Karpas-422 (cell line): Measurements from ENCODE around the gene FAM3D. TPM values are rescaled to one million over a fixed set of nuclear protein-coding genes. Genes with fewer than 3 reads are reported as not detected.

Experiments used
- DNase-seq: peaks from one replicate; pipeline ENCODE4 v3.0.0-alpha.2; 2015
- H2AFZ ChIP-seq: fragments of 200-600 bp; sonication (generic); 2 replicates; pipeline ENCODE4 v1.6.1; 2014; ENCODE audit warnings: antibody characterized with exemption, low read length, mixed read lengths
- H3K27ac ChIP-seq: fragments of 200-600 bp; sonication (generic); 2 replicates; pipeline ENCODE4 v1.5.1; 2014; ENCODE audit warnings: mild to moderate bottlenecking, low read length, moderate library complexity
- H3K27me3 ChIP-seq: fragments of 200-600 bp; sonication (generic); 2 replicates; pipeline ENCODE4 v1.6.1; 2014; ENCODE audit warnings: low read length, mixed read lengths
- H3K36me3 ChIP-seq: fragments of 200-600 bp; sonication (generic); 2 replicates; pipeline ENCODE4 v1.6.1; 2014; ENCODE audit warnings: low read length, mixed read lengths; ENCODE audit not compliant: insufficient read depth
- H3K4me1 ChIP-seq: fragments of 200-600 bp; sonication (generic); 2 replicates; pipeline ENCODE4 v1.6.1; 2014; ENCODE audit warnings: mild to moderate bottlenecking, low read length, mixed read lengths
- H3K4me2 ChIP-seq: fragments of 200-600 bp; sonication (generic); 2 replicates; pipeline ENCODE4 v1.6.1; 2014; ENCODE audit warnings: low read length, low read depth, mild to moderate bottlenecking; ENCODE audit not compliant: poor library complexity, severe bottlenecking
- H3K4me3 ChIP-seq: fragments of 200-600 bp; sonication (generic); 2 replicates; pipeline ENCODE4 v1.5.1; 2014; ENCODE audit warnings: mild to moderate bottlenecking, antibody characterized with exemption, low read length, mixed read lengths
- H3K79me2 ChIP-seq: fragments of 200-600 bp; sonication (generic); 2 replicates; pipeline ENCODE4 v1.6.1; 2014; ENCODE audit warnings: mild to moderate bottlenecking, low read length, mixed read lengths
- H3K9ac ChIP-seq: fragments of 200-600 bp; sonication (generic); 2 replicates; pipeline ENCODE4 v1.6.0; 2014; ENCODE audit warnings: low read length
- H3K9me2 ChIP-seq: fragments of 200-600 bp; sonication (generic), shearing (Covaris generic); replicated peaks from 2 replicates; pipeline ENCODE4 v1.6.0; 2014; ENCODE audit warnings: mild to moderate bottlenecking, low read length, moderate library complexity; ENCODE audit not compliant: insufficient read depth
- H3K9me3 ChIP-seq: fragments of 300-700, 200-600 bp; sonication (generic); 2 replicates; pipeline ENCODE4 v1.6.1; 2014; ENCODE audit warnings: low read length, mixed read lengths
- H4K20me1 ChIP-seq: fragments of 200-600 bp; sonication (generic); 2 replicates; pipeline ENCODE4 v1.6.1; 2014; ENCODE audit warnings: mild to moderate bottlenecking, antibody characterized with exemption, low read length, low read depth; ENCODE audit not compliant: insufficient read depth
- total RNA-seq: library from RNA; depleted of rRNA; stranded (reverse); fragments of >200 nt; shearing (Covaris generic); gene quantifications from 2 replicates; pipeline ENCODE4 v1.2.3, GENCODE V29; 2014; ENCODE audit warnings: low replicate concordance

The FAM3D gene
- total RNA-seq, 1 experiment from 2014 or later: not detected

DNA sequence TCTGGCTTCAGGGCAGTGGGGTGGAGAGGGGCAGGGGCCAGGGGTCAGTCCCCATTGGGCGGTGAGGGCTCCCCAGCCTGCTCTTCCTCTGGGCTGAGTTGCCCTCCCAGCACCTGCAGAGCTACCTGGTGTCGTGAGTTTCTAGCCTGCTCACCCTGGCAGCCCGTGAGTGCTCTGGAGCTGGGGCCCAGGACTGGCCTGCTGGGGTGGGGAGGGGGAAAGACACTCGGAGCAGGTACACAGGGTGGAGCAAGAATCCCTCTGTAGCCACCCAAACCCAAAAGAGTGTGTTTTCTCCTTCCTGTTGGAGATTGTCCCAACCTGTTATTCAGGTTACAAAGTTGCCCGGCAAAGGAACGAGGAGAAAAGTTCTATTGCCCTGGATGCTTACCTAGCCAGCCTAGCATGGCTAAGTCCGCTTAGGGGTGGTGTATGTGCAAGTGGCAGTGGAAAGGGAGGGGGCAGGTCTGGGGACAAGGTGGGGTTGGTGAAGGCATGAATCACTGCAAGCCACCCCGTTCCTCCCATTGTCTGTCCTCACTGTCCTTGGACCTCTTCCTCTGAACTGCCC, 8.9 kb downstream of the FAM3D start:
- no peak overlapping the region for H3K27ac ChIP-seq
- no peak overlapping the region for H2AFZ ChIP-seq
- no peak overlapping the region for H3K9ac ChIP-seq
- H3K79me2 ChIP-seq: no peaks in the 10 kb centered on the region
- no peak overlapping the region for H3K4me2 ChIP-seq
- no peaks in the 10 kb centered on the region for H3K27me3 ChIP-seq
- H3K36me3 ChIP-seq: no peaks in the 10 kb centered on the region
- no peak for DNase-seq
- H4K20me1 ChIP-seq: no peaks in the 10 kb centered on the region
- no peaks in the 10 kb centered on the region for H3K9me2 ChIP-seq
- no peaks in the 10 kb centered on the region for H3K4me1 ChIP-seq
- H3K4me3 ChIP-seq: no peak overlapping the region
- no peaks in the 10 kb centered on the region for H3K9me3 ChIP-seq

DNA sequence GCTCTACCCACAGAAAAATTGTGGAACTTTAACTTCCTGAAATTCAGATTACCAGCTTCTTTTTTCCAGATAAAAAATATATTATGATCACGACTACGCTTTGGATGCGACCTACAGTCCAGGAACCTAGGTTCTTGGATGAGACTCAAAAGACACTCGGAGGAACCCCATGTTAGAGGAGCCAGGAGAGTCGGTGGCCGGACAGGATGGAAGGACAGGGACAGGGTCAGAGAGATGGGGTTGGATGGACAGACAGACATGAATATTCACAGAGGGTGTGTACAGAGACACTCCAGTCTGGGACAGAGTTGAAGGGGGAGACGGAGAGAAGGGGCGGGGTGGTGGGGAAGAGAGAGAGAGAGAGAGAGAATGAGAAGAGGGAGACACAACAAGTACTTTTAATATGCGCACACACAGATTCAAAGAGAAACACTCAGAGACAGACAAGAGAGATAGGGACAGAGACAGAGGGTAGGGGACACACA, 9.5 kb downstream of the FAM3D start:
- Histone ChIP-seq H3K9me3 (no peaks in the 10 kb centered on the region), H3K9ac (no peak overlapping the region), H3K27me3 (no peaks in the 10 kb centered on the region), H3K4me2 (no peak overlapping the region), H2AFZ (no peak overlapping the region), H3K9me2 (no peaks in the 10 kb centered on the region), H3K27ac (no peak overlapping the region), H3K79me2 (no peaks in the 10 kb centered on the region), H3K4me3 (no peak overlapping the region), H3K36me3 (no peaks in the 10 kb centered on the region), H4K20me1 (no peaks in the 10 kb centered on the region), H3K4me1 (no peaks in the 10 kb centered on the region)
- DNase-seq: no peak

DNA sequence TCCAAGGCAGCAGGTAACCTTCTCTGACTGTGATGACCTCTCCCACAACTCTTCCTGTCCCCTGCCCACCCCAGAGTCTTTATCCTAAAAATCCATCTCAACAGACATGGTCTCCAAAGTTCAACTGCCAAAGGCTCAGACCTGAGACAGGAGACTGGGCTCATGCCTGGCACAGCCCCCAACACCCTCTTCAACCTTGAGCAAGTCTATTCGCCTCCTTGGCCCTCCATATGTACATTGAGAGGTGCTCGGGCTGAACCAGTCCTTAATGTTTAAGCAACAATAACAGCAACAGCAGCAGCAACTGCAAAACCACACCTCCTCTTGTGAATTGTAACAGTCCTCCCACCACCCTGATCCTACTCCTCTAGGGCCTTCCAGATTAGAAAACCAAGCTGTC, 9.9 kb downstream of the FAM3D start:
- no peaks in the 10 kb centered on the region for H3K9me2 ChIP-seq
- no peaks in the 10 kb centered on the region for H3K36me3 ChIP-seq
- H3K4me1 ChIP-seq: no peaks in the 10 kb centered on the region
- no peak overlapping the region for H3K4me3 ChIP-seq
- H3K27ac ChIP-seq: no peak overlapping the region
- H3K79me2 ChIP-seq: no peaks in the 10 kb centered on the region
- H3K4me2 ChIP-seq: no peak overlapping the region
- H2AFZ ChIP-seq: no peak overlapping the region
- H3K9me3 ChIP-seq: no peaks in the 10 kb centered on the region
- H4K20me1 ChIP-seq: no peaks in the 10 kb centered on the region
- H3K27me3 ChIP-seq: no peaks in the 10 kb centered on the region
- no peak overlapping the region for H3K9ac ChIP-seq
- no peak for DNase-seq

DNA sequence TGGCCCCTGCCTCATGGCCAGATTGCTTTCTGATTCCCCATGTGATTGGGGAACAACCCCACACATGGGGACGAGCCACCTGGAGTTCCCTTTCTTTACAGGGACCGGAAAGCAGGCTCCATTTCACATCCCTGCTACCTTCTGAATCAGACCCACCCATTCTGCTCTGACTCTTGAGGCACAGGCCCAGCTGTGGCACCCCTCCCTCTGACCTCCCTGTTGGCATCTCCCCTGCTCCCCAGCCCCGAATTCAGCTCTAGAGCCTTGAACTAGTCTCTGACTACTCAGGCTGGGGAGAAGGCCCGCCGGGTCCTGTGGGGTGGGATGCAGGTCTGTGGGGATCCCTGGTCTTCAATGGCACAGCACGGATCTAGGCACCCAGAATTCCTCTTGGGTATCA, 12.1 kb downstream of the FAM3D start:
- DNase-seq: no peak
- Histone ChIP-seq H3K9me3 (no peaks in the 10 kb centered on the region), H2AFZ (no peak overlapping the region), H3K27ac (no peak overlapping the region), H3K4me3 (no peak overlapping the region), H3K36me3 (no peaks in the 10 kb centered on the region), H3K79me2 (no peaks in the 10 kb centered on the region), H3K27me3 (no peaks in the 10 kb centered on the region), H3K9ac (no peak overlapping the region), H3K4me2 (no peak overlapping the region), H3K9me2 (no peaks in the 10 kb centered on the region), H3K4me1 (no peaks in the 10 kb centered on the region), H4K20me1 (no peaks in the 10 kb centered on the region)

DNA sequence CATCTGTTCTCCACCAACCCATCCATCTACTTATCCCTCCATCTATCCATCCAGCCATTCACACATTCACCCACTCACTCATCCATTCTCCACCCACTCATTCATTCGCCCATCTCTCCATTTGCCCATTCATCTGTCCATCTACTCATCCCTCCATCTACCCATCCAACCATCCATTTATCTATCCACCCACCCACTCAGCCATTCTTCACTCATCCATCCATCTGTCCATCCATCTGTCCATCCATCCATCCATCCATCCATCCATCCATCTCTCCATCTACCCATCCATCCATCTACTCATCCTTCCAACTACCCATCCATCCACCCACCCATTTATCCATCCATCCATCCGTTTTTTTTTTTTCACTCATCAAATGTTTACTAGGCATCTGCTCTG, 13.9 kb downstream of the FAM3D start:
- Histone ChIP-seq H3K4me3 (no peak overlapping the region), H3K9ac (no peak overlapping the region), H3K27ac (no peak overlapping the region), H3K4me2 (no peak overlapping the region), H4K20me1 (no peaks in the 10 kb centered on the region), H3K36me3 (no peaks in the 10 kb centered on the region), H2AFZ (no peak overlapping the region), H3K9me3 (no peaks in the 10 kb centered on the region), H3K27me3 (no peaks in the 10 kb centered on the region), H3K4me1 (no peaks in the 10 kb centered on the region), H3K9me2 (no peaks in the 10 kb centered on the region), H3K79me2 (no peaks in the 10 kb centered on the region)
- DNase-seq: no peak

DNA sequence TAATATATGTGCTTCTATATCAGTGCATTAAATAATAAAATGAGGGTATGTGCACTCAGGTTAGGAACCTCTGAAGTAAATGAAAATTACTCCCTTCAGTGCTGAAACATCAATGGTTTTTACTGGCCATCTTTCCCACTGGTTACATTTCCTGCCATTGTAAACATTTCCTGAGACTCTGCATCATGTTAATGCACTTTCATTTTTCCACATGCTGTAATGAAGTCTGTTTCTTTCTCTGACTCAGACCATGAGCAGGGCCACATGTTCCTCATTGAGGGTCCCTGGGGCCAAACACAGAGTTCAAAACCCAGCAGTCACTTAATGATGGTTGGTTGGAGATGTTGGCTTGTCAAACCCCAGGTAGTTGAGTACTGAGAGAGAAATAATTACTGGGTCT, 15.3 kb downstream of the FAM3D start:
- no peaks in the 10 kb centered on the region for H3K79me2 ChIP-seq
- H3K27ac ChIP-seq: no peak overlapping the region
- H4K20me1 ChIP-seq: no peaks in the 10 kb centered on the region
- H3K9ac ChIP-seq: no peak overlapping the region
- H3K36me3 ChIP-seq: no peaks in the 10 kb centered on the region
- H3K9me3 ChIP-seq: no peaks in the 10 kb centered on the region
- H3K4me1 ChIP-seq: no peaks in the 10 kb centered on the region
- DNase-seq: no peak
- no peak overlapping the region for H2AFZ ChIP-seq
- no peaks in the 10 kb centered on the region for H3K9me2 ChIP-seq
- H3K4me2 ChIP-seq: no peak overlapping the region
- no peaks in the 10 kb centered on the region for H3K27me3 ChIP-seq
- H3K4me3 ChIP-seq: no peak overlapping the region

DNA sequence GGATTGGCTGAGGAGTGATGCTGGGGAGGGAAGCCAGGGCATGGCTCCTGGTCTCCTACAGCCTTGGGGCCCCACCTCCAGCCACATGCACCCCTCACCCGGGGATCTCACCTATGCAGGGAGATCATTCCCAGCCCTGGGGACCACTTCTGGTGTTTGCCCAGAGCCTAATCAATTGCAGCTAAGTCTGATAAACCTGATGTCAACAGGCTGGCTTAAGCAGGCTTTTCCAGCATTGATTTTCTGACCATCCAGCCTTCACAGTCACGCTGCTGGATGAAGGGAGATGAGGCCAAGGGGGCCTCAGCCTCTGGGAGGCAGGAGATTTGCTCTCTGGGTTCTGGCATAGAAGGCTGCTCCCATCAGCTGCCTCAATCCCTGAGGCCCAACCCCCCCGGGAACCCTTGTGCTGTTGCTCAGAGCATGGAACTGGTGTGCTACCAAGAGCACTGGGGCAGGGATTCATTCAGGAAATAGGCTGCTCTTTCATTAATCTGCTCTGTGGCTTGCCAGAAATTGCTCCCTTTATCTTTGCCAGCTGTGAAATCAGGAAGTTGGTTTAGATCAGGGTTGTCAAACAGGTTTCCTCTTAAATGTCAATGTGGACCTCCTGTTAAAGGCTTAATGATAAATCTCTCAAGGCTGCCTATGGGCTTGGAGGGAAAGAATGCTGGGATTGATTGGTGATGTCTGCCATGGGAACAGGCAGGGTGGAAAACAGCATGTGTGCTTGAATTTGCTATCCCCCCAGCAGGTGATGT, 19.0 kb downstream of the FAM3D start:
- Histone ChIP-seq H2AFZ (no peak overlapping the region), H3K27me3 (no peaks in the 10 kb centered on the region), H3K4me3 (no peak overlapping the region), H3K4me1 (no peaks in the 10 kb centered on the region), H3K4me2 (no peak overlapping the region), H3K36me3 (no peaks in the 10 kb centered on the region), H3K9me3 (no peaks in the 10 kb centered on the region), H3K9ac (no peak overlapping the region), H3K27ac (no peak overlapping the region), H3K79me2 (no peaks in the 10 kb centered on the region), H3K9me2 (no peaks in the 10 kb centered on the region), H4K20me1 (no peaks in the 10 kb centered on the region)
- no peak for DNase-seq

DNA sequence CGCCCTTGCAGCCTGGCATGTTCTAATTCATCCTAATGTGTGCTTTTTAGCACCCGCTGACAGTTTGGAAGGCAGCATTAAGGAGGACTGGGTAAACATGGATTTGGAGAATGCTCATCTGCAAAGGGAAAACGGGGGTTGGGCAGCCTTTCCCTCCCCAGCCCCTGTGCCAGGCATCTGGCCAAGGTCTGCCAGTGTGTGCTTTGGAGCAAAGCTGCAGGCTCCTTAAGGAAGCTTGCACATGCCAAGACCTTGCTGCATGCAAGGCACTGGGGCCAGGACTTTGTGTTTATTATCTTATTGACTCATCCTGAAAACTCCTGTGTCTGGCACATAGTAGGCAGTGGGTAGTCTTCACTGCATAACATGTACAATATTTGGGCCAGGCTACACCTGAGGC, 20.1 kb downstream of the FAM3D start:
- H3K4me1 ChIP-seq: no peaks in the 10 kb centered on the region
- H3K9me3 ChIP-seq: no peaks in the 10 kb centered on the region
- no peaks in the 10 kb centered on the region for H3K9me2 ChIP-seq
- no peak overlapping the region for H3K4me2 ChIP-seq
- H3K27me3 ChIP-seq: no peaks in the 10 kb centered on the region
- no peak overlapping the region for H3K4me3 ChIP-seq
- H3K9ac ChIP-seq: no peak overlapping the region
- H2AFZ ChIP-seq: no peak overlapping the region
- H3K36me3 ChIP-seq: no peaks in the 10 kb centered on the region
- H4K20me1 ChIP-seq: no peaks in the 10 kb centered on the region
- H3K27ac ChIP-seq: no peak overlapping the region
- DNase-seq: no peak
- no peaks in the 10 kb centered on the region for H3K79me2 ChIP-seq
